Mesenchymal stem cell (in vitro differentiated cells and primary cell): Measurements from ENCODE around the gene MGAT4B. TPM values are rescaled to one million over a fixed set of nuclear protein-coding genes. Genes with fewer than 3 reads are reported as not detected.

Experiments
- DNase-seq: peaks from one replicate; pipeline ENCODE4 v3.0.0-alpha.2; 2013
- H2AFZ ChIP-seq: one replicate; pipeline ENCODE4 v1.6.1; 2013; ENCODE audit warnings: low read depth, mild to moderate bottlenecking, control low read depth, inconsistent platforms, low read length, moderate library complexity
- H2AK5ac ChIP-seq: 2 replicates; pipeline ENCODE4 v1.6.1; 2013; ENCODE audit warnings: low read length, moderate library complexity, mild to moderate bottlenecking, inconsistent platforms; ENCODE audit not compliant: severe bottlenecking
- H2BK120ac ChIP-seq: one replicate; pipeline ENCODE4 v1.6.1; 2013; ENCODE audit warnings: low read depth, mild to moderate bottlenecking, inconsistent platforms, low read length, moderate library complexity
- H2BK12ac ChIP-seq, 2 experiments: one replicate each; pipeline ENCODE4 v1.6.1; 2013; ENCODE audit warnings: inconsistent platforms in 2 of 2, low read length in 2 of 2, mild to moderate bottlenecking in 2 of 2, moderate library complexity in 2 of 2, control low read depth in 1 of 2
- H2BK15ac ChIP-seq: one replicate; pipeline ENCODE4 v1.6.1; 2013; ENCODE audit warnings: mild to moderate bottlenecking, low read depth, inconsistent platforms; ENCODE audit not compliant: poor library complexity, severe bottlenecking
- H2BK5ac ChIP-seq: 2 replicates; pipeline ENCODE4 v1.6.1; 2013; ENCODE audit warnings: low read depth, mild to moderate bottlenecking, low read length, control low read depth, inconsistent platforms; ENCODE audit not compliant: poor library complexity, severe bottlenecking
- H3K14ac ChIP-seq, 2 experiments: one replicate each; pipeline ENCODE4 v1.6.1; 2013; ENCODE audit warnings: inconsistent platforms in 2 of 2, low read length in 2 of 2, control low read depth in 1 of 2, mild to moderate bottlenecking in 1 of 2, moderate library complexity in 1 of 2
- H3K18ac ChIP-seq, 2 experiments: one replicate each; pipeline ENCODE4 v1.6.1; 2013; ENCODE audit warnings: inconsistent platforms in 2 of 2, low read length in 2 of 2, control low read depth in 1 of 2, low read depth in 1 of 2, mild to moderate bottlenecking in 1 of 2
- H3K23ac ChIP-seq, 2 experiments: one replicate each; pipeline ENCODE4 v1.6.1; 2013; ENCODE audit warnings: inconsistent platforms in 2 of 2, low read length in 2 of 2, mild to moderate bottlenecking in 2 of 2, moderate library complexity in 2 of 2, control low read depth in 1 of 2
- H3K27ac ChIP-seq: 2 replicates; pipeline ENCODE4 v1.5.1; 2013; ENCODE audit warnings: mild to moderate bottlenecking, moderate library complexity, low read length, control low read depth, inconsistent platforms; ENCODE audit not compliant: poor library complexity, severe bottlenecking
- H3K27me3 ChIP-seq, 2 experiments: 2 replicates each; pipeline versions ENCODE4 v1.6.1 to v1.7.0; 2013; ENCODE audit warnings: low read length in 2 of 2, mild to moderate bottlenecking in 2 of 2, moderate library complexity in 2 of 2, control low read depth in 1 of 2, inconsistent platforms in 1 of 2; ENCODE audit not compliant: control insufficient read depth in 1 of 2, insufficient read depth in 1 of 2
- H3K36me3 ChIP-seq, 2 experiments: 2 replicates each; pipeline versions ENCODE4 v1.6.1 to v1.7.0; 2013; ENCODE audit warnings: low read length in 2 of 2, control low read depth in 1 of 2, inconsistent platforms in 1 of 2, low read depth in 1 of 2, mild to moderate bottlenecking in 1 of 2; ENCODE audit not compliant: insufficient read depth in 2 of 2, control insufficient read depth in 1 of 2
- H3K4ac ChIP-seq, 2 experiments: one replicate each; pipeline ENCODE4 v1.6.1; 2013; ENCODE audit warnings: inconsistent platforms in 2 of 2, low read length in 2 of 2, mild to moderate bottlenecking in 2 of 2, moderate library complexity in 2 of 2, control low read depth in 1 of 2, low read depth in 1 of 2
- H3K4me1 ChIP-seq: 2 replicates; pipeline ENCODE4 v1.6.1; 2013; ENCODE audit warnings: low read depth, low read length, control low read depth; ENCODE audit not compliant: control insufficient read depth, insufficient read depth
- H3K4me2 ChIP-seq: 2 replicates; pipeline ENCODE4 v1.6.1; 2013; ENCODE audit warnings: low read length, mild to moderate bottlenecking, inconsistent platforms; ENCODE audit not compliant: poor library complexity, severe bottlenecking
- H3K4me3 ChIP-seq, 2 experiments: 2 replicates each; pipeline versions ENCODE4 v1.5.1 to v1.7.0; 2013; ENCODE audit warnings: low read length in 2 of 2, mild to moderate bottlenecking in 2 of 2, control low read depth in 1 of 2, low read depth in 1 of 2; ENCODE audit not compliant: insufficient read depth in 1 of 2
- H3K79me1 ChIP-seq: replicated peaks from 2 replicates; pipeline ENCODE4 v1.6.1; 2013; ENCODE audit warnings: mild to moderate bottlenecking, control low read depth, low read length, inconsistent platforms; ENCODE audit not compliant: poor library complexity, severe bottlenecking
- H3K9ac ChIP-seq: 2 replicates; pipeline ENCODE4 v1.7.0; 2013; ENCODE audit warnings: mild to moderate bottlenecking, low read length, moderate library complexity
- H3K9me3 ChIP-seq: 2 replicates; pipeline ENCODE4 v1.7.0; 2013; ENCODE audit warnings: mild to moderate bottlenecking, low read length; ENCODE audit not compliant: control insufficient read depth
- H4K8ac ChIP-seq: one replicate; pipeline ENCODE4 v1.6.1; 2013; ENCODE audit warnings: inconsistent platforms, mild to moderate bottlenecking, low read length, moderate library complexity
- H4K91ac ChIP-seq: one replicate; pipeline ENCODE4 v1.6.1; 2013; ENCODE audit warnings: mild to moderate bottlenecking, low read length, inconsistent platforms
- WGBS: methylation state at CpG from one replicate; pipeline ENCODE4 v1.1.7; 2013; ENCODE audit warnings: mixed read lengths; 5-methylcytosine and 5-hydroxymethylcytosine counted together
- small RNA-seq: library from polyadenylated mRNA; stranded (forward); fragments of <200 nt; extraction: miRNeasy Mini kit (QIAGEN cat#:217004); gene quantifications from one replicate; pipeline ENCODE3, GENCODE V24; 2013; ENCODE audit warnings: low read depth

Gene MGAT4B

DNA sequence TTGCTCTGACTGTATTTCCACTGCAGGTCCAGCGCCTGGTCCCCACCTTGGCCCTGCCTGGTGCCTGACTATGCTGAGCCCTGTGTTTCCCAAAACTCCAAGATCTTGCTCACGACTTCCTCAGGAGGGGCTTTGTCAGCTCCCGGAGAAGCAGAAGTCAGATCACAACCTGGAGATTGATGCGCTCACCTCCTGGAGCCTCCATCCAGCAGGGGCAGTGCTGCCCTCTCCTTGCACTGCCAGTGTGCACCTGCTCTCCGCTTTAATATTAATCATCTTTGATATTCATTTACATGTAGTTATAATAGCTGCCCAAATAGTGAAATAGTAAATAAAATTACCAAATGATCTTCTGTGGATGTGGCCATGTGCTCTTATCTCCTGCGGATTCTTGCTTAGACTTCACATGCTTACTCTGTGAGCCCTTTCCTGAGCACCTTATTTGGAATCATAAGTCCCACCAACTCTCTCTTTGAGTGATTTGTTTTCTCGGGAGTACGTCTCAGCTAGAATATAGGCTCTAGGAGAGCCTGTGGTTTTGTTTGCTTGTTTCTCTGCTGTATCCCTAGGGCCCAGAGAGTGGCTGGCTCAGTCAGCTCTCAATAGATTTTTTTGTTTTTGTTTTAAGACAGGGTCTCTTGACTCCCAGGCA is 56.7 kb downstream of the MGAT4B start:
- Histone ChIP-seq H3K79me1 (peaks cover 15% of the 10 kb centered on the region), H3K4me2 (no peak overlapping the region), H3K4me3 (no peak overlapping the region), H2AFZ (no peak overlapping the region), H3K4me1 (no peaks in the 10 kb centered on the region), H3K4ac (no peak overlapping the region), H2BK5ac (no peak overlapping the region), H2BK15ac (no peak overlapping the region), H3K23ac (no peak overlapping the region), H3K27me3 (no peaks in the 10 kb centered on the region), H3K14ac (no peak overlapping the region), H3K36me3 (peaks cover 9 to 11% of the 10 kb centered on the region in 2 experiments), H2BK120ac (no peak overlapping the region), H3K9me3 (no peaks in the 10 kb centered on the region), H2AK5ac (no peak overlapping the region), H4K91ac (peak overlapping the region; percentile 43), H4K8ac (no peak overlapping the region), H3K27ac (no peak overlapping the region), H3K9ac (no peak overlapping the region), H3K18ac (no peak overlapping the region), H2BK12ac (no peak overlapping the region)
- 95% methylated on average over 6 of the region's 8 CpGs for WGBS
- DNase-seq: no peak

DNA sequence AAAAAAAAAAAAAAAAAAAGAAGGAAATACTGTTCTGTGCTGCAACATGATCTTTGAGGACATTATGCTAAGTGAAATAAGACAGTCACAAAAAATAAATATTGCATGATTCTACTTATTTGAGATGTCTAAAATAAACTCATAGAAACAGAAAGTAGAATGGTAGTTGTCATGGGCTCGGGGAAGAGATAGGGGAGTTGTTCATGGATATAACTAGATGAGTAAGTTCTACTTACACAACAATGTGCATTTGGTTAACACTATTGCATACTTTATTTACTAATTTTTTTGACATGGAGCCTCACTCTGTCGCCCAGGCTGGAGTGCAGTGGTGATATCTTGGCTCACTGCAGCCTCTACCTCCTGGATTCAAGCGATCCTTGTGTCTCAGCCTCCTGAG is 58.9 kb downstream of the MGAT4B start:
- Histone ChIP-seq H2BK12ac (no peak overlapping the region), H3K79me1 (peaks cover 8% of the 10 kb centered on the region), H3K23ac (no peak overlapping the region), H3K27ac (no peak overlapping the region), H3K4me1 (no peaks in the 10 kb centered on the region), H3K27me3 (no peaks in the 10 kb centered on the region), H3K4me2 (no peak overlapping the region), H2BK5ac (no peak overlapping the region), H3K14ac (no peak overlapping the region), H3K4me3 (no peak overlapping the region), H2AFZ (no peak overlapping the region), H3K9me3 (no peaks in the 10 kb centered on the region), H2AK5ac (no peak overlapping the region), H4K8ac (no peak overlapping the region), H3K9ac (no peak overlapping the region), H4K91ac (no peak overlapping the region), H2BK120ac (no peak overlapping the region), H3K4ac (no peak overlapping the region), H3K36me3 (peaks cover 9 to 11% of the 10 kb centered on the region in 2 experiments), H3K18ac (no peak overlapping the region), H2BK15ac (no peak overlapping the region)
- DNase-seq: no peak
- WGBS: 98% methylated on average over 2 of the region's 3 CpGs

Small RNA genes within 50 kb of the gene (small RNA-seq; reads per million reads assigned to genes)
- 2.9 reads per million, percentile 12 among the genes with 10 or more reads in this experiment for gene MIR1229
- gene RF00019: not detected
